Stimulated activated naive CD4-positive, alpha-beta T cell treated with Interleukin-2 at 50 U/mL for 16 hours (primary cell): ENCODE data around the gene SQSTM1.
A peak's percentile ranks its signal among the peaks of the same experiment; 100 is the strongest.
"Not testable (repeated sequence)": the region's sequence is repeated elsewhere in the genome, so short reads cannot be mapped to it uniquely, and the experiment has no call there.

Source experiments
- DNase-seq: peaks from one replicate; lab custom pipeline; 2025; lab: John Stamatoyannopoulos, UW

Gene SQSTM1

DNA sequence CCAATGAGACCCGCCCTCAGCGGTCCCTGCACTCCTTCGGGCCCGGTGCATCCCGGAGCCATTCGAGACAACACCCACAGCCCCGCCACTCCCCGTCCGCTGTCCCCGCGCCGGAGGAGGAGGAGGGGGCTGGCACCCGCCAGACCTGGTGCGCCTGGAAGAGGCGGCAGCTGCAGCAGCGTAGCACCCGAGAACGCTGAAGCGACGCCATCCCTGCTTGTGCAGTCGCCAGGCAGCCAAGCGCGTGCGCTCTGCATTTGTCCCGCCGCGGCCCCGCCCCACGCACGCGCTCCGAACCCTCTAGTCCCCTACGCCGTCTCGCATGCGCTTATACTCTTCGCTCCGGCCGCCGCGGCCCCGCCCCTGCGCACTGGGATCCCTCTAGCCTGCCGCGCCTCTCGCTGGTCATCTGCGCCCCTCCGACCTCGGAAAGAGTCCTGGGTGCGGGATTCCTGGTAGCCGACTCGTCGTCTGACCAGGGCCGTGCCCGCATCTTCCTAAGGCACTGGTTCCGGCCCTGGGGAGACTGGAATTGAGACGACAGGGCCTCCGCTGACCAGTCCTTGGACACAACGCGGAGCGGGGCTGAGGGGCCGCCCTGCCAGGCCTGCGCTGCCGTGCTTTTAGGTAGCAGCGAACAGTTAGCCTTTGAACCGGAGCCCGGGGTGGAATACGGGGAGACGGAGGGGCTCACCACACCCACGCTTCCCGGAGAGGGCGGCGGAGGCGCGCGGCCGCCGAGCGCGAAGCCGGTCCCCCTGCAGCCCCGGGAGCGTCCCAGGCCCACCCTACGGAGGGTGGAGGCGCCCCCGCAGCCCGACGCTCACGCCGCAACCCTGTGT lies 38.1 kb downstream of the SQSTM1 start, which contains the start of gene MRNIP:
MRNIP (minus strand) TSS at position 232 of the 842 bp plus-strand sequence; CDS start at position 211, 21 bp downstream.
- DNase-seq = peak; percentile 92

DNA sequence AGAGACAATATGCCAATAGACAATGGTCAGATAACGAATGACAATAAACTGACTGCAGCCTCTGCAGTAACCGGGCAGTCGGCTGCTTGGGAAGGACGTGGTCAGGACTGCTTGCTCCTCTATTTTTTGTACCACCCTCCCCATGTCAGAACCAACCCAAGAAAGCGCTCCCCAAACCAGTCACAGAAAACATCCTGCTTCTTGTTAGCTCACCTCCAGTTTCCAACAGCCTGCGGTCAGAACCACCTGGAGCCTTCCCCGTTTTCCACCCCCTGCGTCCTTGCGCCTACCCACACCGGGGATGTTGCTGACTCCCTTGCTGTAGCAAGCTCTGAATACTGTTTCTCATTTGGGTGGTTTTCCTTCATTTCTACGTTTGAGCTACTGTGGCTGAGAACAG lies 39.6 kb downstream of the SQSTM1 start:
- DNase-seq = no peak

DNA sequence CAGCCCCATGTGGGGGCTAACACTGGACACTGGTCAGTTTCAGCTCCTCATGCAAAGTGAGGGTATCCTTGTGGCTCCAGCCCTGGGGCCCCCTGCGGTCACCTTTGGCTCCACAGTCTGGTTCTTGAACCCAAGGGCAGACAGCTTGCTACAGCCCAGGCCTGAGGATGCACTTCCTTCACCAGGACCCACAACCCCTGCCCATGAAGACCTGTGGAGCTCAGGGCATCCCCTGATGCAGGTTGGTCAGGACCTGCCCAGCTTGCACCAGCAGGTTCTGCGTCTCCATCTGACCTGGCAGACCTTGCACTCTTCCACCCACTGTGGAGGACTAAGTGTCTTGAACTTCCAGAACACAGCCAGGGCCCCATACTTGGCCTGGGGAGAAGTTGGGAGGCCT lies 41.6 kb downstream of the SQSTM1 start:
- DNase-seq = no peak

DNA sequence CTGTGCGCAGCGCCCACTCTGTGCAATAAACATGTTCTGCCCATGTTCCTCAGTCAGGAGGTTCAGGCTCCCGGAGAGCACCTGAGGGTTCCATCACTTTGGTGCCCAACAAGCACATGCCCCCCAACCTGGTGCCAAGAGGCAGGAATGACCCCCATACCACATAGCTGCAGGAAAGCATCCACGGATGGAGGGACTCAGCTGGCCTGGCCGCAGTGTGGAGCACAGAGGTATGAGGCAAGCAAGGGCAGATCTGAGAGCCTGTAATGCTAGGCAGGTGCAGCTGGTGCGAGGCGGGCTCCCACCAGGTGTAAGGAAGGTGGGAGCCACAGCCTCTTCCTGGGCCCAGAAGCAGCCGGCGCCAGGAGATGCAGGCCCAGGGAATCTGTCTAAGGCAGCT lies 42.2 kb downstream of the SQSTM1 start:
- no peak for DNase-seq

DNA sequence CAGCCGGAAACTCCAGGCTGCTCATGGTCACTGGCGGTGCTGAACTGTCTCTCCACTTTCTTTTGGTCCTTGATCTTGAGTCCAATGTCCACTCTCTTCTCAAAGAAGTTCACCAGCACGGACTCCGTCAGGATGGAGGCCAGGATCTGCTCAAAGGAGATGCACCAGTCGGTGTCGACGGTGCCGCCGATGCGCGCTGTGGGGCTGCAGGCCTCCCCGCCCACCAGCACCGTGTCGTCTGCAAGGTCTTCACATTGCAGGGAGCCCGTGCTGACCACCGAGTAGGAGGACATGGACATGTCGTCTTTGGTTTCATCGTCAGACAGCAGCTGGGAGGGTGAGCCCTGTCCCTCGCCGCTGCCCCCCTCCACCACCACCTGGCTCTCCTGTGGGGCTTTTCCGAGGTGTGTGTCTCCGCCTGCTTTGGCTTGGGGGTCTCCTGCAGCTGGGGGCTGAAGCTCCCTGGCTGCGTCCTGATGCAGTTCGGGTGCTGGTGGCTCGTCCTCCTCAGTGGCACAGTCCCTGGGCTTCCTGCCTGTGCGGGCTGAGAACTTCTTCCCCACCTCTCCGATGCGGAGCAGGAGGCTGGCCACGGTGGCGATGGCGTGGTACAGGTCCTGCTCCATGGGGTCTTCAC lies 42.9 kb downstream of the SQSTM1 start:
- DNase-seq = no peak

DNA sequence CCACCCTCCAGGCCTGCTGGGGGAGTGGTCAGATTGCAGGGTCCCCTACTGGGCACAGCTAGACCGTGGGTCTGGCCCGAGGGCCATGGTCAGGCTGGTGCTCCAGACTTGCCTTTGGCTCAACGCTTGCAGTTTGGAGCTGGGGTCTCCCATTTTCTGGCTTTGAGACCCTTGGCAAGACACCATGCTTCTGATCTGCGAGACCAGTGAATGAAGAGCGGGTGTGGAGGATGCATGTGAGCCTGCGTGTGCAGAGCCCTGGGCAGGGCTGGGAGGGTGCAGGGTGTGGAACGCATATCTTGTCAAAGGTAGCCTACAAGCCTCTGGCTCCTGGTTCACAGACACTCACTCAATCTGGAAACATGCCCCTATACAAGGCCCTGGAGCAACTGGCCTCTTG lies 44.0 kb downstream of the SQSTM1 start:
- DNase-seq = no peak

DNA sequence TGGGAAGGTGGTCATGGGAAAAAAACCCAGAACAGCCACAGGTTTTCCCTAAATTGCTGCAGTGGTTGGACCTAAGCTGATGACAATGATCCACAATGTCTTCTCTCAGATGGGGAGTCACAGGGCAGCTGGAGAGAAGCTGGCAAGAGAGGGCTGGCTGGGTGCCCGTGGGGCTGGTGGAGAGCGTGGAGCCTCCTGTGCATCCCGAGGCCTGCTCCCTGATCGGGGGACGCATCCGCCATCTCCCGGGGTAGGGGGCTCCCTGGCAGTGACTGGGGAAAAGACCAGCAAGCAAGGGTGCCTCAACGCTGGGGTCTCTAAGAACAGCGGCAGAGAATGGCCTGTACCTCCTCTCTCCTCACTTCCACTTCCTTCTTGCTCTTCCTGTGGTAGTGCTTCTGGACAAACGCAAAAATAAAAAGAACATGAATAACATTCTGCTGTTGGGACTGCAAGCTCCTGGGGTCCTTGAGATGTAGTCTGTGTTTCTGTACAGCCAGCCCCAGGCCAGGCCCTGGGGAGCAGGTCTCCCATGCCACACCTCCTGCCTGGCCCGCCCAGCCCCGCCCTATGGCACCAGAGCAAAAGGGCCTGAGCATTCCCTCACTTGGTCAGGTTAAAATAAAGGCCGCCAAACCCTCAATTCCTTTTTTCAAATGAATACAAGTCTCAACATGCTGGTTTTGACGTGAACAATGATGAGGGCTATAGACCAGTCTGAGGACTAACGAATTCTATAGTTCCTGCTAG lies 45.0 kb downstream of the SQSTM1 start:
- DNase-seq = no peak

DNA sequence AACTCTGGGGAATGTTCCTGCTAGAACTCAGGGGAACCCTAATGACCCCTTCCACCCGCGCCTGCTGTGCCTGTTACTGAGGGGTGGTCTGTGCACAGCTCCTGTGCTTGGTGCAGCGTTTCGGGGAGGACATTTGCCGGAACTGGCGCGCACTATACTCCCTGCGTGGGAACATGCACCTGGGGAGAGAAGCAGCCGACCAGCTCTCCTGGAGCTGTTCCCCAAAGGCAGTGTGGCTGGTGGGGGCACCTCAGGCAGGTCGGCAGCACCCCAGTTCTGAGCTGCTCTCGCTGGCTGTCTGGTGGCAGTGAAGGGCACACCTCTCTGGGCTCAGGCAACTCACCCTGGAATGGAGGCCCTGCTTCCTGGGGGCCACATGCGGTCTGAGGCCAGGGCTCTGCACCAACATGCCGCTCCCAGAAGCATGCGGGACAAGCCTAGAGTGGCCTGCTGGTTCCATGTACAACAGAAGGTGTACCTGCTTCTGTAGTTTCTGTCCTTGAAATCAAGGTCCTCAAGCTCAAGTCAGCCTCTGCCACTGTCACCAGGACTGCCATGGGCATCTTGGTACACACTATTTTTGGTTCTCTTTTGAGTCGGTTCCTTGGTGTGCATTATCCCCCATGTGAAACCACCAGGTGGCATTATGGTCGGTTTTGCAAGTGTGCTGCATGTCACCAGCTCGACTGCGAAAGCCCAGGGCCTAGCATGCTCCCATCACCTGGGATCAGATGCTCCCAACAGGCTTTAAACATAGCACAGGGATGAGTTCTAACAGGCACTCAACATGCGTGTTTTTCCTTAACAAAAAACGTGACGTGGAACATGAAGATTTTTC lies 45.8 kb downstream of the SQSTM1 start:
- no peak for DNase-seq

DNA sequence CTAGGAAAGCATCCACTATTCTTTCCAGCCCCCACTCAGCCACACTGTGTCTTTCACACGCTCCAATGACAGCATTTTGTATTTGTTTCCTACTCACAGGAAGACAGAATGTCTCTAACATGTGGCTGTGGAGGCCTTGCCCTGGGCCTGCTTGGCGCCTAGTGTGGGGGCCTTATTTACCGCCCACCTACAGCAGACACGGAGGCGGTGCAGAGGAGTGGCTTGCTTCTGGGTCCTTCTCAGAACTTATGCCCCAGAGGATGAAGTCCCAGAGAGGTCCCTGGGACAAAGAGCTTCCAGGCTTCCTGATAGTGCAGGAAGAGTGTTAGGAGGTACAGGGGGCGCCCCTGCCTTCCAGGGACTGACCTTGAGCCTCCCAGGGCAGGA lies 46.4 kb downstream of the SQSTM1 start:
- DNase-seq = no peak

DNA sequence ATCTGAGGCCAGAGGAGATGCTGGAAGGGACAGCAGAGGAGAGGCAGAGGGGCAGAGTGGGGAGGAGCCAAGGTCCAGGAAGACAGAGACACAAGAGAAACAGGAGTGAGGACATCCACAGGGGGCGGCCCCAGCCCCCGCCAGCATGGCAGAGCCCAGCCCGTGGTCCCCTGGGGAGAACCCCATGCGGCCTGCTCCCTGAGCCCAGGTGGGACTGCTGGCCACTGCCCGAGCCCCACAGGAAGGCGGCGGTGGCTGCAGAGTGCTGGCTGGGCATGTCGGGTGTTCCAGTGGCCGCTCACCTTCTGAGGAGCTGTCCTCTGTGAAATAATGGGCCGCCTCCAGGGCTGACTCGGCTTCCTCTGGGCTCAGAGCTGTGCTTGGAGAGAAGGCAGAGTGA lies 46.8 kb downstream of the SQSTM1 start:
- no peak for DNase-seq

DNA sequence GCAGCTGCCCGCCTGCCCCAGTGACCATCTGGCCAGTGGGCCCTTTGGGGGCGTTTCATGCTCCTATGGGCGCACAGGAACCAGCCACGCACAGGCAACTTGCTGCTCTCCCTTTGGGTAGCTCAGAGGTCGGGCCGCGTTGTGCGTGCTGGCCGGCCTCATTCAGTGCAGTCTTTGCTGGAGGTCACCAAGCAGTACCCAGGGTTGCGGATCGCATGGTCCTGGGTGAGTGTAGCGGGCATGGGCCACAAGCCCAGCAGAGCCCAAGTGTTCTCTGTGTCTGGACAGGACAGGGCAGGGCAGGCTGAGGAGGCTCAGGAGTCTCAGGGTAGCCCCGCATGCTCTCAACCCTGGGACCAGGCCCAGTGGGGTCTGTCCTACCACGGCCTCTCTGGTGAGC lies 47.8 kb downstream of the SQSTM1 start:
- no peak for DNase-seq

DNA sequence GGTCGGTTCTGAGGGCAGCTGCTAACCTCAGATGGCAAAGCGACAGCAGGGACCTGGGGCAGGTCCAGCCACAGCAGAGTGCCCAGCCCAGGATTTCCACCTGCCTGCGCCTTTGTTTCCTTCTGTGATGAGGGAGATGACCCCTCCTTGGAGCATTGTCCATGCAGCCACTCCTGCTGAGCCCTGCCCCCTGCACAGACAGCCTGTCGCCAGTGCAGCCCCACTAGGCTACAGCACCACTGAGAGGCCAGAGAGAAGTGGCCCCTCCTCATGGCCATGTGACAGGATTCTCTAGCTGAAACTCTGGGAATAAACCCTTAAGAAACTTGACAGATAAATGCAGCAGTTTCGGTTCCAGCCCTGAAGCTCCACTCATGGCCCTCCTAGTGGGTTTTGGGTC lies 48.4 kb downstream of the SQSTM1 start:
- no peak for DNase-seq

DNA sequence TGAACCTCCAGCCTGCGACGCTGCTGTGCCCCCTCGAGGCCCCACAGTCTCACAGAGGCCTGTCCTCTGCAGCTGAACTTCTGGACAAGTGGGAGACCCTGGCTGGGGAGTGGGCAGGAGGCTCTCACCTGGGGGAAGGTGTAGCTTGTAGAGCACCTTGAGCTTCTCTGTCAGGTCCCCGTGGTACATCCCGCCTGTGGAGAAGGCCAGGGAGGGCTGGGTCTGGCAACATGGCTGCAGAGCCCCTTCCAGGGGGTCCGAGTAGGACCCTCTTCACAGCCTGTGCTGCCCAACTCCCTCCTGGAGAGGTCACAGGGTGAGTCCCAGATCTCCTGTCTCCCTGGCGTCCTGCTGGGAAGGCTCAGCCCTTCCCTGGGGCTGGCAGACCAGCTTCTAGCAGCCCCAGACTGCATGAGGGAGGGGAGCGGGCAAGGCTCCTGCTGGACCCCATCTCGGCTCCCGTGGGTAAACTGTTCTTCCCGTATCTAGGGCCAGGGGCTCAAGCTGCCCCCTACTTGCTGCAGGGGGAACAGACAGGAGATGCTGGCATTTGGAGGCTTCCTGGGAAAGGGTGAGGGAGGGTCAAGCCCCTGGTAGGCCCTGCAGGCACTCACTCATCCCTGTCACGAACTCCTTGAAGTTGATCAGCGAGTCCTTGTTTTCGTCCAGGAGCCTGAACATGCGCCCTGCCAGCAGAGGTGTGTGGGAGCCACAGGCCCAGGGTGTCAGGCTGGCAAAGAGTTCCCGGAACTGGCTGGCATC lies 49.1 kb downstream of the SQSTM1 start:
- DNase-seq = no peak

DNA sequence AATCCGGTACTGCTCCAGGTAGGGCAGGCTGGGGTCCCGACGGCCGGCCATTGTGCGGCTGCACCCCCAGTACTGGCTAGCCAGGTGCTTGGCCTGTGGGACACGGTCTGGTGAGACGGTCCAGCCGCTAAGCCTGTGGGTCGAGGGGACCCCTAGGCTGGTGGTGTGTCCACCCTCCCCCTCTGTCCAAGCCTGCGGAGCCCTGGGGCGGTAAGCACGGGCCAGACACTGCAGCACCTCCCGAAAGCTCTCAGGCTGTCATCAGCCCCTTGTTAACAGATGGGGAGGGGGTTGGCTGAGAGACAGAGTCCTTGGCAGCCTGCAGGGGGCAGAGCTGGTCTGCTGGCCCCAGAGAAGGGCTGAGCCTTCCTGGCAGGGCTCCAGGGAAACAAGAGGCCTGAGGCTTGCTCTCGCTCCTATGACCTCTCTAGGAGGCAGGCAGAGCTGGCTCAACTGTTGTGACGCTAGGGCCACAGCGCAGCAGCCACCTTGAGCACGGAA lies 49.7 kb downstream of the SQSTM1 start:
- DNase-seq = no peak

DNA sequence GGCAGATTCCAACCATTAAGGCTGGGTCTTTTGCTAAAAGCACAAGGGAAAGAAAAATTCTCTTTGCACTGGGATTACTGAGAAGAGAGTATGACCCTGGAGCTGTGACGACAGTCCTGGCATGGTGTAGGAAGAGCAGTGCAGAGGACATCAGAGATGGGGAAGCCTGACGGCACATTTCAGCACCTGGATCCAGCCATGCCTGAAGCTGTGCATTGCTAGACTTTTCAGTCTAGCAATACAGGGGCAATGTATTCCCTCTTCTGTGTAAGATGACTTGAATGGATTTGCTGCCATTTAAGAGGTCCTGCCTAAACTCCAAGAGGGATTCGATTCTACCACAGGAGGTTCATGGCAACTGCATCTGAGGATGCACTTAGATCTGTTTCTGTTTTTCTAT lies 50.2 kb downstream of the SQSTM1 start:
- no peak for DNase-seq

DNA sequence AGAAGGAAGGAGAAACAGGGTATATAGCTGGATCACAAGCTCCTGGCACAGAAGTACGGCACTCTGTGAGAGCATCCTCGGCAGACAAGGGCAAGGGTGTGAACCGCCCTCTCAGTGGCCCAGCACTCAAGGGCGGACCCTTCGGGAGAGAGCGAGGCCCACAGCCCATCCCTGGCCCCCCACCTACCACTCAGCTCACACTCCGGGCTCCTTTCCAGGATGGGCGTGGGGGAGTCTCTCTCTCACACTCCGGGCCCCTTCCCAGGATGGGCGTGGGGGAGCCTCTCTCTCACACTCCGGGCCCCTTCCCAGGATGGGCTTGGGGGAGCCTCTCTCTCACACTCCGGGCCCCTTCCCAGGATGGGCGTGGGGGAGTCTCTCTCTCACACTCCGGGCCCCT lies 50.8 kb downstream of the SQSTM1 start:
- not testable (repeated sequence) for DNase-seq

DNA sequence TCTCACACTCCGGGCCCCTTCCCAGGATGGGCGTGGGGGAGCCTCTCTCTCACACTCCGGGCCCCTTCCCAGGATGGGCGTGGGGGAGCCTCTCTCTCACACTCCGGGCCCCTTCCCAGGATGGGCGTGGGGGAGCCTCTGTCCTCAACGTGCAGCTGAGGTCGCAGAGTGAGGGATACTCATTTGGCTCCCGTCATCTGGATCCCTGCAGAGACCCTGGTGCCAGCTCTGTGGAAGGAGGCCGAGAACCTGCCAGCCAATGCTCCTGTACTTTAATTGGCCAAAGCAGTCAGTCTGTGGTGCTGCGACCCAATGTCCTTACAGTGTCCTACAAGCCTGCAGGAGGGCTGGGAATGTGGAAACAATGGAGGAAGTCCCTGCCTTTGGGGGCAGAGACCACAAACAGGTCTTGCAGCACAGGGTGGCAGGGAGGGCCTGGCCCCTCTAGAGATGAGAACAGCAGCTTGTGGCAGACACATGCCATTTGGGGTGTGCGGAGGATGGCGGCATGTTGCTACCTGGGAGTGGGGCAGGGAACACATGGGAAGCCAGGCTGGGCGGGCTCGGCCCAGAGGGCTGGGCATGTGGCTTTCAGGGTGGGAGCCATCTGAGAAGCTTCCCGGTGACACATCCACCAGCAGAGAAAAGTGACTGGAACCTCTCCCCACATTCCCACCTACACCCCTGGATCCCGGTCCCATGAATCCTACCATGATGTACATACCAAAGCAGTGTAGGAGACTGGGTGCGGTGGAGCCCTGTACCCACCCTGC lies 51.5 kb downstream of the SQSTM1 start:
- DNase-seq = no peak

DNA sequence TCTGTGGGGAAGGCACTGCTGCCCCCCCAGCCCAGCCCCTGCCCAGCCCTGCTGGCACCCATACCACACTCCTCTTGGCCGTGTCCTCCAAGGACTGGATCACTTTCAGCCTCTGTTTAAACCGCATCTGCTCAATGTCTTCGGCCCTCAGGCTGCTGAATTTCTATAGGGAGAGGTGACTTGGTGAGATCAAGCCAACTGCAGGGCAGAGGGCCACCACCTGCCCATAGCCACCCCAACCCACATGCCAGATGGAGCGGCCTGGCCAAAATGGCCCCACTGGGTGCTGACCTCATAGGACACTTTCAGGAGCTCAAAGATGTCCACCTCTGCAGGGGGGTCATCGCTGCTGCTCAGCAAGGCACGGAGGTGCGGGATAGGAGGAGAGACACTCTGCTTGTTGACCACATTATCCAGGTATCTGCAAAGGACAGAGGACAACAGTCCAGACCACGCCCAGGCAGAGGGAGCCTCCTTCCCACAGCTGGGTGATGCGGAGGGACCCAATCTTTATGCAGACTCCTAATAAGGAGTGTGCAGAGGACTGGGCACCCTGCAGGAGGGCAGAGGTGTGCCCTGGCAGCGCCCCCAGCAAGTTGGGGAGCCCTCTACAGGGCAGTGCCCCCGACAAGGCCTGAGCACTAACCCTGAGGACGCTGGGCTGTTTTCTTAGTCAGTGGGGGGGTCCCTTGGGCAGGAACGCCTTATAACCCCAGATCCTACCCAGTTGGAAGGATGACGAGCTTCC lies 52.3 kb downstream of the SQSTM1 start:
- no peak for DNase-seq

DNA sequence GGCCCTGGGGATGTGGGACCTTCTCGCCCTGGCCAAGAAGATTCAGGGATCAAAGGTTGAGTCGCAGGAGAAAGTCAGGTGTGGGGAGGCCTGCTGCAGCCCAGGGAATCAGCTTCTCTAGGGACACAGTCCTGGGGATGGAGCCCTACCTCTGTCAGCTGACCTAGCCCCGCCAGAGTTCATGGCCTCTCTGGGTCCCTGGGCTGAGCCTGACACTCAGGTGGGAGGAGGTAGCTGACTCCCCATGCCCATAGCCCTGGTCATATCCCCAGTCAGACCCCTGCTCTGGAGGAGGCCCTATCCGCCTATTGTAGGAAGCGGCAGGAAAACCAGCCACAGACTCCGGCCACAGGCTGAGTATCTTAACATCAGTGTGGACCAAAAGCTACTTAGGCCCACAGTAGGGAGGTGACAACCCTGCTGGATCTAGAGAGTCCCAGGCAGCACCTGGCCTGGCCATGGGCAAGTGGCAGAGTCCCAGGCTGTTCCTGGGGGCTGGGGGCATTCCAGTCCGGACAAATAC lies 52.9 kb downstream of the SQSTM1 start:
- no peak for DNase-seq
